Stomach smooth muscle (tissue), 2 donors: Measurements from ENCODE around the gene GNAI3.

ENCODE experiments used
- H3K27ac ChIP-seq: one replicate; pipeline ENCODE4 v1.7.0; 2013; ENCODE audit warnings: mild to moderate bottlenecking, low read length, inconsistent platforms
- H3K27me3 ChIP-seq, 2 donors: one replicate each; pipeline ENCODE4 v1.7.0; 2013; ENCODE audit warnings: low read length in 2 of 2; ENCODE audit not compliant: insufficient read depth in 2 of 2, control insufficient read depth in 1 of 2
- H3K36me3 ChIP-seq, 2 donors: one replicate each; pipeline ENCODE4 v1.7.0; 2013; ENCODE audit warnings: low read length in 2 of 2; ENCODE audit not compliant: control insufficient read depth in 2 of 2, insufficient read depth in 2 of 2
- H3K4me1 ChIP-seq: one replicate; pipeline ENCODE4 v1.7.0; 2013; ENCODE audit warnings: low read length; ENCODE audit not compliant: control insufficient read depth, insufficient read depth
- H3K4me3 ChIP-seq, 2 donors: one replicate each; pipeline ENCODE4 v1.7.0; 2013; ENCODE audit warnings: low read length in 2 of 2
- H3K9ac ChIP-seq, 2 donors: one replicate each; pipeline ENCODE4 v1.7.0; 2013; ENCODE audit warnings: low read length in 2 of 2, mild to moderate bottlenecking in 1 of 2
- H3K9me3 ChIP-seq, 2 donors: one replicate each; pipeline ENCODE4 v1.7.0; 2013; ENCODE audit warnings: low read length in 2 of 2; ENCODE audit not compliant: control insufficient read depth in 2 of 2
- donor health status: healthy.
- donor health status: Pancreatic carcinoma.

The GNAI3 gene

DNA sequence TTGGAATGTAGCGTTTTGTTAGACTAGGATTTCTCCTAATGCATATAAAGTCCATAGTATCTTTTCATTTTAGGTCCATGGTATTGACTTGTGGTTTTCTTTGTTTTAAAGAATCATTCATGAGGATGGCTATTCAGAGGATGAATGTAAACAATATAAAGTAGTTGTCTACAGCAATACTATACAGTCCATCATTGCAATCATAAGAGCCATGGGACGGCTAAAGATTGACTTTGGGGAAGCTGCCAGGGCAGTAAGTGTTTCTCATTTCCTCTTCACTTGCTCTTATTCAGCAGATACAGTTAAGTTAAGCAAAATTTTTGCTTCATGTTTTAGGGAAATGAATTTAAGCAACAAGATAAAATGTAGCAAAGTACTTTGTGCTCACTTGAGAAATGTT, 25.4 kb downstream of the GNAI3 start:
- no peak overlapping the region for H3K9ac ChIP-seq
- H3K27ac ChIP-seq, result no peak overlapping the region
- H3K27me3 ChIP-seq, result no peaks in the 10 kb centered on the region
- no peak overlapping the region for H3K4me3 ChIP-seq
- H3K4me1 ChIP-seq, result peaks cover 4% of the 10 kb centered on the region
- H3K36me3 ChIP-seq, result no peaks in the 10 kb centered on the region
- H3K9me3 ChIP-seq, result no peaks in the 10 kb centered on the region

DNA sequence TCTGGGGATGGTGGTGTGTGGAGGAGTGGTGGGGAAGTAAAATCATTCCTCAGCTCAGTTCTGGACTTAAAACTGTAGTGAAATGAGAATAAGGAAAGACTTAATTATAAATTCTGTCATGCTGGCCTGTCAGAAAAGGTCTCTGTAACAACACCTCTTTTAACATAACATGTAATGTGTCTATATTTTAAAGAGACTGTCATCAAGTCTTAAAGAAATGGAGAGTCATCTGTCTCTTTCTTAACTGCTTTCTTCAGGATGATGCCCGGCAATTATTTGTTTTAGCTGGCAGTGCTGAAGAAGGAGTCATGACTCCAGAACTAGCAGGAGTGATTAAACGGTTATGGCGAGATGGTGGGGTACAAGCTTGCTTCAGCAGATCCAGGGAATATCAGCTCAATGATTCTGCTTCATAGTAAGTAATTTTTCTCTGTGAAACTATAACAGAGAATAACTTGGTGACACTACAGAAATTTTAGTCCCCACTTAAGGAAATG, 30.6 kb downstream of the GNAI3 start:
- H3K27me3 ChIP-seq, result no peaks in the 10 kb centered on the region
- no peak overlapping the region for H3K9ac ChIP-seq
- H3K4me3 ChIP-seq, result no peak overlapping the region
- no peaks in the 10 kb centered on the region for H3K9me3 ChIP-seq
- no peak overlapping the region for H3K27ac ChIP-seq
- H3K4me1 ChIP-seq, result no peaks in the 10 kb centered on the region
- H3K36me3 ChIP-seq, result peaks cover 5 to 10% of the 10 kb centered on the region in 2 donors

DNA sequence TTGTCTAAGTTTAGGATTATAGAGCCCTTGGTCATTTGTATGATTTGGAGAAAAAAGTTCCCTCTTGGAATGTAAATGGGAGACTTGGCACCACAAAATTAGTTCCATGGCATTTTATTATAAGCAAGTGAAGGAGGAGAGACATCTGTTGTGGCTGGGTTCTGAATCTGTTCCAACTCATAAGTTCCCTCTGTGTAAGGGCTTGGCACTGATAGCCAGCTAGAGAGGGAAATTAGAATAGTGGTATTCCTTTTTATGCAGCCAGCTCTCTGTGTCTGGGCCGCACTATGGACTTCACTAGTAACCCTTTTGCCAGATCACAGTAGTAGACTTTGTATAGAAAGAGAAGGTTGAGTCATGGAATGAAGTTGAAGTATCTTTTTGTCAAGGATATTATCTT, 31.1 kb downstream of the GNAI3 start:
- Histone ChIP-seq H3K27ac (no peak overlapping the region), H3K27me3 (no peaks in the 10 kb centered on the region), H3K36me3 (peaks cover 5 to 10% of the 10 kb centered on the region in 2 donors), H3K4me1 (no peaks in the 10 kb centered on the region), H3K4me3 (no peak overlapping the region), H3K9ac (no peak overlapping the region), H3K9me3 (no peaks in the 10 kb centered on the region)

DNA sequence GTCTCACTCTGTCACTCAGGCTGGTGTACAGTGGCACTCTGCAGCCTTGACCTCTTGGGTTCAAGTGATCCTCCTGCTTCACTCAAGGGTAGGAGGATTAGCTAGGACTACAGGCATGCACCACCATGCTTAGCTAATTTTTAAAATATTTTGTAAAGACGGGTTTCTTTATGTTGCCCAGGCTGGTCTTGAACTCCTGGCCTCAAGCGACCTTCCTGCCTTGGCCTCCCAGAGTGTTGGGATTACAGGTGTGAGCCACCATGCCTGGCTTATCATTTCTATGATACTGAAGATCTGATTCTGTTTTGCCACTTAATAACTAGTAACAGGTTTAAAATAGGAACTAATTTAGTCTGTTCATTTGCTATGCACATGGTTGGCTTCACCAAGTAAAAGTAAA, 33.6 kb downstream of the GNAI3 start:
- no peaks in the 10 kb centered on the region for H3K4me1 ChIP-seq
- no peaks in the 10 kb centered on the region for H3K27me3 ChIP-seq
- no peak overlapping the region for H3K9ac ChIP-seq
- H3K27ac ChIP-seq, result no peak overlapping the region
- H3K9me3 ChIP-seq, result no peaks in the 10 kb centered on the region
- no peak overlapping the region for H3K4me3 ChIP-seq
- peaks cover 8 to 27% of the 10 kb centered on the region in 2 donors for H3K36me3 ChIP-seq

DNA sequence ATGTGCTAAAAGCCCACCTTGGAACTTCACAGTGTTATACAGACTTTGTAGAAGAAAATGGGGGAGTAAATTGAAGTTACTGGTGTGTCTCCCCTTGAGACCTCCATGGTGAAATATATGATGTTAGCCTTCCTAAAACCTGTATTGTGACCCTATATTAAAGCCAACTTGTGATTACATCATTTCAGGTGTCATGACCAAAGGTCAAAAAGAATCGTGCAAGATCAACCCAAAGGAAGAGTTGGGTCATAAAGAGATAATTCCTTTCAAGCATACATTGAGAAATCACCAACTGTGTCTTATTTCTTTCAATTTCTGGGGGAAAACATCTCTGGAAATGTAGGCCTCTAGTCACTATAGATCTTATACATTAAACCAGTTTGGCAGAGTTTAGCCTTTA, 36.4 kb downstream of the GNAI3 start:
- Histone ChIP-seq H3K36me3 (peaks cover 11 to 34% of the 10 kb centered on the region in 2 donors), H3K9me3 (no peaks in the 10 kb centered on the region), H3K27ac (no peak overlapping the region), H3K4me3 (no peak overlapping the region), H3K4me1 (no peaks in the 10 kb centered on the region), H3K27me3 (no peaks in the 10 kb centered on the region), H3K9ac (no peak overlapping the region)

DNA sequence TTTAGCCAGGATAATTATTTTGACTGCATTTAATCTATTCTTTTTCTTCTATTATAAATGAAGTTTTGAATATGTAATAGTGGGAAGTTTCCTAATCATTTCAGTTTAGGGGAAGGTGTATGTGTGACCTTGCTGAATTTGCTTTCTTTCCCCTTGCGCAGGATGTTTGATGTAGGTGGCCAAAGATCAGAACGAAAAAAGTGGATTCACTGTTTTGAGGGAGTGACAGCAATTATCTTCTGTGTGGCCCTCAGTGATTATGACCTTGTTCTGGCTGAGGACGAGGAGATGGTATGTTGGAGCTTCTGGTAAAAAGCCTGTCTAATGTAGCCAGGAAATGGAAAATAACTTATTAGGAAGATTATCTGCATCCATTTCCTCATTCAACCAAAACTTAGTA, 37.6 kb downstream of the GNAI3 start:
- H3K36me3 ChIP-seq, result peaks cover 11 to 27% of the 10 kb centered on the region in 2 donors
- H3K27me3 ChIP-seq, result no peaks in the 10 kb centered on the region
- H3K4me1 ChIP-seq, result no peaks in the 10 kb centered on the region
- no peaks in the 10 kb centered on the region for H3K9me3 ChIP-seq
- no peak overlapping the region for H3K27ac ChIP-seq
- no peak overlapping the region for H3K9ac ChIP-seq
- H3K4me3 ChIP-seq, result no peak overlapping the region

DNA sequence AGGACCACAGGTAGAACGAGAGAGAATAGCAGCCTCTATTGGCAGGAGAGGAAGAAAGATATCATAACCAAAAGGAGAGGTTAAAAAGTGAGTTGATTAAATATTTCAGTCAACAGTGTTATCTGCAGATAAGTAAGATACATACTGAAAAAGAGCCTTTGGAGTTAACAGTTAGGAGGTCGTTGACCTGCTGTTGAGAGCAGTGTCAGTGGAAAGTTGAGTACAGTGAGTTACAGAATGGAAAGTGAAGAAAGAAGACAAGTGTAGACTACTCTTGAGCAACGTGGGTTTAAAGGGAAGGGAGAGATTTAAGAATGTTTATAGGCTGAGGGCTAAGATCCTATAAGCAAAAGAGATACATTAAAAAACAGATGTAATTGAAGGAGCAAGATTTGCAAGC, 40.8 kb downstream of the GNAI3 start:
- Histone ChIP-seq H3K9ac (no peak overlapping the region), H3K36me3 (peaks cover 18 to 45% of the 10 kb centered on the region in 2 donors), H3K27ac (no peak overlapping the region), H3K27me3 (no peaks in the 10 kb centered on the region), H3K4me3 (no peak overlapping the region), H3K4me1 (no peaks in the 10 kb centered on the region), H3K9me3 (no peaks in the 10 kb centered on the region)

DNA sequence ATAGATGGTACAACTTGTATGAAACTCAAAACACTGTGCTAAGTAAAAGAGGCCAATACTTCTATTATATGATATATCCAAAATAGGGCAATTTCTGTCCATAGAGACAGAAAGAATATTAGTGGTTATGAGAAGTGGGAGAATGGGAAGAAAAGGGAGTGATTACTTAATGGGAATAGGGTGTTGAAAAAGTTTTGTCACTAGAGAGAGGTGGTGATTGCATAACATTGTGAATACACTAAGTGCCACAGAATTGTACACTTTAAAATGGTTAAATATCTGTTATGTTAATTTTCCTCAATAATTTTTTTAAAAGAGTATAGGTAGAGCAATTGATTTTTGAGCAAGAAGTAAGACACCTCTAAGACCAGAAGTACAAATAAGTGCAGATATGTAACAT, 41.3 kb downstream of the GNAI3 start:
- Histone ChIP-seq H3K36me3 (peaks cover 18 to 44% of the 10 kb centered on the region in 2 donors), H3K4me1 (no peaks in the 10 kb centered on the region), H3K9me3 (no peaks in the 10 kb centered on the region), H3K27me3 (no peaks in the 10 kb centered on the region), H3K27ac (no peak overlapping the region), H3K9ac (no peak overlapping the region), H3K4me3 (no peak overlapping the region)

DNA sequence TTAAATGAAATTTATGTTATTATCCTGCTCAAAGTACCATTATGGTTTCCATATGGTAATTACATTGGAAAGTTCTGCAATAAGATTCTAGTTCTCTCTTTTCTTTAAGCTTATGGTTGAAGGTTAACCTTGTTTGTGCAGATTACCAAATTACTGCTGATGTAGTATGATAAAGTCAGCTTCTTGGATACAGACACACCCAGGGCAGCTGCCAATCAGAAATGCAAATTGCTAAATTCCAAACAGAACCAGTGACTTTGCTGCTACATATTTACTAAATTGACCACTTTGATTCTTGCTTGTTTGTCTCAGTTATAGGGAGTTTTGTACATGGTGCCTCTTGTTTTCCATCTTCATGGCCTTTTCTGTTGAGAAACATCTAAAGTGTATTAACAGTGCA, 44.5 kb downstream of the GNAI3 start:
- Histone ChIP-seq H3K9me3 (no peaks in the 10 kb centered on the region), H3K9ac (no peak overlapping the region), H3K4me1 (no peaks in the 10 kb centered on the region), H3K27me3 (no peaks in the 10 kb centered on the region), H3K36me3 (peaks cover 12 to 31% of the 10 kb centered on the region in 2 donors), H3K4me3 (no peak overlapping the region), H3K27ac (no peak overlapping the region)

DNA sequence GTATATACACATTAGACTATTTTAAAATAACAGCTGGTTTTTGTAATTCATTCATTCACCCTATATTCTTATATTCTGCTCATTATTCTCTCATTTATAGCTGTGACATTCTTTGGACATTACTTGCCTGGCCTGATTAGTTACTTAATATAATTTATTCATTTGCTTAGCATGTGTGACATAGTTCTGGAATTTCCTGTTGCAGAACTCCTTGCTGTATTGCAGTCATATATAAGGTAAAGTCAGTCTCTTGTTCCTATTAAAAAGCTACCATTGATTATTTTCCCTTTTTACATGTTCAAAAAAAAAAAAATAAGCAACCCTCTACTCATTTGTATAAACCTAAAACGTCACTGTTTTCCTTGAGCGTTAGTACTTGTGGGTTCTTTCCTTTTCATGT, 47.1 kb downstream of the GNAI3 start:
- H3K36me3 ChIP-seq, result peaks cover 17 to 27% of the 10 kb centered on the region in 2 donors
- H3K27ac ChIP-seq, result no peak overlapping the region
- no peaks in the 10 kb centered on the region for H3K27me3 ChIP-seq
- H3K9me3 ChIP-seq, result no peaks in the 10 kb centered on the region
- no peak overlapping the region for H3K4me3 ChIP-seq
- H3K9ac ChIP-seq, result no peak overlapping the region
- H3K4me1 ChIP-seq, result no peaks in the 10 kb centered on the region

DNA sequence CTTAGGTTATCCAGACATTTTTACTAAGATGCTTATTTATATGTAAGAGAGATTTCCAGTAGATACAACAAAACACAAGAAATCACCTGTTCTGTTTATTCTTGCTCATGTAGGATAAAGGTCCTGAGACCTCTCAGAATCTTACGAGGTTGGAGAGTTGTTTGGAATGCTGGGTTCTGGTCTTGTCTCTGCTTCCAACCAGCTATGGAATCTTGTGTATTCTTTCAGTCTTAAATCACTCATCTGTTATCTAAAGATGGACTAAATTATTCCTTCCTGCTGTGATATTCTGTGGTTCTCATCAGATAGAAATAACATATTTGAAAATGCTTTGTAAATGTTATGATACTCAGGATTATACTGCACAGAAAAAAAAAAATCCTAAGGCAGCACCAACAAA, 49.7 kb downstream of the GNAI3 start:
- Histone ChIP-seq H3K4me1 (no peaks in the 10 kb centered on the region), H3K27ac (no peak overlapping the region), H3K27me3 (no peaks in the 10 kb centered on the region), H3K4me3 (no peak overlapping the region), H3K9me3 (no peaks in the 10 kb centered on the region), H3K9ac (no peak overlapping the region), H3K36me3 (peaks cover 6 to 8% of the 10 kb centered on the region in 2 donors)
